ENCODE data around the gene CCKAR.
A peak's percentile ranks its signal among the peaks of the same experiment; 100 is the strongest.
"Not testable (repeated sequence)": the region's sequence is repeated elsewhere in the genome, so short reads cannot be mapped to it uniquely, and the experiment has no call there.

The CCKAR gene

GRCh38 chr4:26490111-26490959 is at the start of gene CCKAR:
TSS of gene CCKAR (minus strand) at chr4:26490484. CDS start at chr4:26490267, 217 bp downstream.
- peak; percentile 43 for DNase-seq

- no peak for DNase-seq
Observed at GRCh38 chr4:26533685-26534084, 43.4 kb upstream of the CCKAR start.

- no peak for DNase-seq
Observed at GRCh38 chr4:26531491-26532116, 41.3 kb upstream of the CCKAR start.

GRCh38 chr4:26530099-26530498 is 39.8 kb upstream of the CCKAR start:
- DNase-seq: no peak

GRCh38 chr4:26529479-26529878 is 39.2 kb upstream of the CCKAR start:
- no peak for DNase-seq

- no peak for DNase-seq
Observed at GRCh38 chr4:26525771-26526150, 35.5 kb upstream of the CCKAR start.

- DNase-seq: no peak
Observed at GRCh38 chr4:26525136-26525770, 35.0 kb upstream of the CCKAR start.

- no peak for DNase-seq
Observed at GRCh38 chr4:26524011-26524410, 33.7 kb upstream of the CCKAR start.

GRCh38 chr4:26522478-26522877 is 32.2 kb upstream of the CCKAR start:
- no peak for DNase-seq

GRCh38 chr4:26520728-26521450 is 30.6 kb upstream of the CCKAR start:
- DNase-seq: no peak

- DNase-seq: no peak
Observed at GRCh38 chr4:26515936-26516335, 25.7 kb upstream of the CCKAR start.

GRCh38 chr4:26510334-26510964 is 20.2 kb upstream of the CCKAR start:
- no peak for DNase-seq

- no peak for DNase-seq
Observed at GRCh38 chr4:26509681-26510333, 19.5 kb upstream of the CCKAR start.

- DNase-seq: no peak
Observed at GRCh38 chr4:26507286-26507685, 17.0 kb upstream of the CCKAR start.

- no peak for DNase-seq
Observed at GRCh38 chr4:26503844-26504243, 13.6 kb upstream of the CCKAR start.

- DNase-seq: no peak
Observed at GRCh38 chr4:26503427-26503826, 13.1 kb upstream of the CCKAR start.

- not testable (repeated sequence) for DNase-seq
Observed at GRCh38 chr4:26500565-26500999, 10.3 kb upstream of the CCKAR start.

- no peak for DNase-seq
Observed at GRCh38 chr4:26496207-26496783, 6.0 kb upstream of the CCKAR start.

GRCh38 chr4:26493461-26493860 is 3.2 kb upstream of the CCKAR start:
- no peak for DNase-seq

GRCh38 chr4:26491449-26492170 is 1.3 kb upstream of the CCKAR start:
- no peak for DNase-seq

- no peak for DNase-seq
Observed at GRCh38 chr4:26490960-26491284, 638 bp upstream of the CCKAR start.

Measured in NCI-H1417 treated with DMSO at 0.1 percent for 48 hours (cell line).